ENCODE measurements around the gene DNM3. TPM values are rescaled to one million over a fixed set of nuclear protein-coding genes. Genes with fewer than 3 reads are reported as not detected.

The DNM3 gene
- polyA plus RNA-seq, 1 of the 3 experiments (the other 2 are of a cell fraction), result 0.43 TPM

GRCh38 chr1:172276120-172276818 is 435.0 kb downstream of the DNM3 start:
- H3K9me3 ChIP-seq, result no peaks in the 10 kb centered on the region
- TF ChIP-seq MAX (IDR thresholded peaks at IDR 0.05; ENCODE audit: low read depth) (no peak), GATA2 (CRISPR knock-in tag; IDR thresholded peaks at IDR 0.05) (no peak), IRF3 (IDR thresholded peaks at IDR 0.05; ENCODE audit: low read depth, low read length) (no peak), NRF1 (IDR thresholded peaks at IDR 0.05; ENCODE audit: low read depth, low read length) (no peak), GABPA (IDR thresholded peaks at IDR 0.05; ENCODE audit: low read depth) (no peak), USF1 (IDR thresholded peaks at IDR 0.05; ENCODE audit: borderline replicate concordance, low read depth) (no peak), SIN3A (IDR thresholded peaks at IDR 0.05; ENCODE audit: borderline replicate concordance, low read depth, low read length) (no peak), YY1 (IDR thresholded peaks at IDR 0.05; ENCODE audit: low read depth) (no peak), RXRA (IDR thresholded peaks at IDR 0.05; ENCODE audit: borderline replicate concordance, low read depth) (no peak), ZBTB33 (IDR thresholded peaks at IDR 0.05; ENCODE audit: borderline replicate concordance, low read depth) (no peak), RFX5 (IDR thresholded peaks at IDR 0.05; ENCODE audit: low read length) (no peak), MEF2A (IDR thresholded peaks at IDR 0.05; ENCODE audit: borderline replicate concordance, low read depth) (no peak), TEAD4 (IDR thresholded peaks at IDR 0.05; ENCODE audit: borderline replicate concordance, insufficient read depth) (no peak), FOXM1 (IDR thresholded peaks at IDR 0.05; ENCODE audit: low read depth) (no peak), TAF1 (IDR thresholded peaks at IDR 0.05; ENCODE audit: borderline replicate concordance, low read depth, low read length) (no peak), USF2 (IDR thresholded peaks at IDR 0.05; ENCODE audit: borderline replicate concordance, low read depth, low read length) (no peak), SMC3 (IDR thresholded peaks at IDR 0.05; ENCODE audit: low read depth, low read length) (no peak), REST (IDR thresholded peaks at IDR 0.05; ENCODE audit: low read depth, low read length) (no peak), FOSL2 (IDR thresholded peaks at IDR 0.05; ENCODE audit: borderline replicate concordance, low read depth) (no peak), ELF1 (IDR thresholded peaks at IDR 0.05) (no peak)
- H3K9ac ChIP-seq, result no peak overlapping the region
- H3K9me2 ChIP-seq, result no peaks in the 10 kb centered on the region
- no peak overlapping the region for H3K4me3 ChIP-seq (ENCODE audit: low read depth in 2 of 2, low read length in 1 of 2)
- DNase-seq, result no peak
- no peak overlapping the region; a peak in 1 of 4 replicates for H3K27ac ChIP-seq (ENCODE audit: low read depth in 2 of 2, low read length in 1 of 2)
- peaks cover 0 to 6% of the 10 kb centered on the region in 2 experiments for H3K36me3 ChIP-seq (replicated peaks in 1 of 2; ENCODE audit: control insufficient read depth in 1 of 2, insufficient read depth in 2 of 2, low read length in 1 of 2)
- no peaks in the 10 kb centered on the region for H4K20me1 ChIP-seq (ENCODE audit: insufficient read depth)
- WGBS (ENCODE audit: low lambda C conversion rate), result 44% methylated on average over 2 of the region's 2 CpGs
- no peaks in the 10 kb centered on the region for H3K27me3 ChIP-seq (ENCODE audit: insufficient read depth)
- H3K4me2 ChIP-seq, result no peak overlapping the region
- peaks cover 20% of the 10 kb centered on the region for H3K79me2 ChIP-seq (ENCODE audit: insufficient read depth)
- POLR2A ChIA-PET, result no interaction called here
- no peak overlapping the region for H2AFZ ChIP-seq (ENCODE audit: low read depth)
- peaks cover 2 to 12% of the 10 kb centered on the region in 2 experiments; a peak in 2 of 4 replicates for H3K4me1 ChIP-seq (ENCODE audit: control insufficient read depth in 1 of 2, insufficient read depth in 2 of 2, low read depth in 1 of 2, low read length in 1 of 2)
- CTCF ChIA-PET, result no interaction called here
- H3F3A ChIP-seq (replicated peaks; ENCODE audit: insufficient read depth), result peaks cover 28% of the 10 kb centered on the region
